NB4 (cell line): ENCODE results near the gene MTAP.

Experiments
- CTCF ChIP-seq: IDR thresholded peaks from one replicate; pipeline ENCODE4 v1.5.1; 2012; ENCODE audit warnings: low read depth, low read length
- POLR2A ChIP-seq: IDR thresholded peaks from 2 replicates; pipeline ENCODE4 v1.6.1; 2011; ENCODE audit warnings: mild to moderate bottlenecking; ENCODE audit not compliant: insufficient read length; ENCODE audit errors: extremely low read depth

DNA sequence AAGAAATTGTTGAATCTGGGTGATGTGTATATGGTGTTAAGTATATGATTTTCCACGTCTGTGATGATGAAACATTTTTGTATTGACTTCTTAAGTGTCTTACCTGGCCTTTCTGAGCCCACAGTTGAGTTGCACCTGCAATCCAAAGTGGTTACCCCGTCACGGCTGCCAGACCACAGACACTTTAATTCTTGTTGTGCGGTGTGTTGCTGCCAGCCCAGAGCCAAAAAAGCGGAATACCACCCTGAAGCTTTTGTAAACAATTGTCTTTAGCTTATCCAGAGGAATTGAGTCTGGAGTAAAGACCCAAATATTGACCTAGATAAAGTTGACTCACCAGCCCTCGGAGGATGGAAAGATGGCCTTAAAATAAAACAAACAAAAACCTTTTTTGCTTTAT is 35.1 kb downstream of the MTAP start:
- TF ChIP-seq CTCF (no peak), POLR2A (no peak)
